ENCODE data around the gene PTPRG. TPM values are rescaled to one million over a fixed set of nuclear protein-coding genes. Genes with fewer than 3 reads are reported as not detected.

The PTPRG gene
- total RNA-seq, 2 donors from 2014 or later, result not detected

DNA sequence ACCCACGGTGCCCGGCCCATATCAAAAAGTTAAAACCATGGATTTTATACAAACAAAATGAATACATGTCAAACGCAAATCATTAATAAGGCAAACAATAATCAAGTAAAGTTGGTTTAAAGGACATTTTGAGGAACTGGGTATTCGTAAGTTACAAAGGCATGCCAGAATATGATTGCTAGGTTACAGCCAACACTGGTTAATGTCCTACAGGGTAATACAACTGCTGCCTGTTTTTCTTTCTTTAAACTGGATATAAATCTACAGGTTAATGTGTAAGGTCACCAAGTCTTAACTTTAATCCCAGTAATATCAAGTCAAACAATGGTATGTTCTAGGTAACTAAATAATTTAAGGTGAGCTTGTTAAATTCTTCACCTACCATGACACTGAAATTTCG lies 166.1 kb downstream of the PTPRG start:
- Mint-ChIP-seq H3K4me1 (no peaks in the 10 kb centered on the region), H3K9me3 (peaks cover 12% of the 10 kb centered on the region), H3K27ac (no peak overlapping the region), H3K27me3 (no peaks in the 10 kb centered on the region), H3K36me3 (ENCODE audit: low read depth) (no peaks in the 10 kb centered on the region), H3K4me3 (no peak overlapping the region)
- no peak for ATAC-seq (replicated peaks)

DNA sequence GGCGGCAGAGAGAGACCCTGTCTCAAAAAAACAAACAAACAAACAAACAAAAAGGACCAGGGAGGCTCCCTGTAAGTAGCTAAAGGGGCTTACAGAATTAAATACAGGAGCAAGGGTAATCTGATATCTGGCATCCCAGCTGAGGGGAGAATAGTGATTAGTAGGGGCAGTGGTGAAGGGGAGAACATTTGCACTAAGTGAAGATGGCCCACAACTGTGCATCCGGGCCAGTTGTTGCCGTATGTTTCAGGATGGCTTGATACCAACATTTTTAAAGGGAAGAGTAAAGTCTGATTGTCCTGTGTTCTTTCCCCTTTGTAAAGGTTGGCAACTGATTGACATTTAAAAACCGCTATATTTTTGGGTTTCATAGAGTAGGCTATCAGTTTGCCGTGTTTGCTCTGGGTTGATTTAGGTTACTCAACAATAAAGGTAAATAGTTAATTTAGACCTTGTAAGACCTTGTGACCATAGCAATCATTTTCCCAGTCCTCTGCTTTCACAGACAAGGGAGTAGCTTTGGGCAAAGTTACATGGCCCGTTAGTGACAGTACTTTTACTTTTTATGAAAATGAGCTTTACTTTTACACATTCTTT lies 167.8 kb downstream of the PTPRG start:
- no peaks in the 10 kb centered on the region for H3K4me1 Mint-ChIP-seq
- no peak overlapping the region for H3K4me3 Mint-ChIP-seq
- no peaks in the 10 kb centered on the region for H3K36me3 Mint-ChIP-seq (ENCODE audit: low read depth)
- no peak for ATAC-seq (replicated peaks)
- peaks cover 12% of the 10 kb centered on the region for H3K9me3 Mint-ChIP-seq
- no peaks in the 10 kb centered on the region for H3K27me3 Mint-ChIP-seq
- H3K27ac Mint-ChIP-seq, result no peak overlapping the region

GRCh38 chr3:61730056-61730455 lies 168.7 kb downstream of the PTPRG start:
- ATAC-seq (replicated peaks), result no peak
- Mint-ChIP-seq H3K36me3 (ENCODE audit: low read depth) (no peaks in the 10 kb centered on the region), H3K27me3 (no peaks in the 10 kb centered on the region), H3K4me3 (no peak overlapping the region), H3K4me1 (no peaks in the 10 kb centered on the region), H3K9me3 (peaks cover 7% of the 10 kb centered on the region), H3K27ac (no peak overlapping the region)

DNA sequence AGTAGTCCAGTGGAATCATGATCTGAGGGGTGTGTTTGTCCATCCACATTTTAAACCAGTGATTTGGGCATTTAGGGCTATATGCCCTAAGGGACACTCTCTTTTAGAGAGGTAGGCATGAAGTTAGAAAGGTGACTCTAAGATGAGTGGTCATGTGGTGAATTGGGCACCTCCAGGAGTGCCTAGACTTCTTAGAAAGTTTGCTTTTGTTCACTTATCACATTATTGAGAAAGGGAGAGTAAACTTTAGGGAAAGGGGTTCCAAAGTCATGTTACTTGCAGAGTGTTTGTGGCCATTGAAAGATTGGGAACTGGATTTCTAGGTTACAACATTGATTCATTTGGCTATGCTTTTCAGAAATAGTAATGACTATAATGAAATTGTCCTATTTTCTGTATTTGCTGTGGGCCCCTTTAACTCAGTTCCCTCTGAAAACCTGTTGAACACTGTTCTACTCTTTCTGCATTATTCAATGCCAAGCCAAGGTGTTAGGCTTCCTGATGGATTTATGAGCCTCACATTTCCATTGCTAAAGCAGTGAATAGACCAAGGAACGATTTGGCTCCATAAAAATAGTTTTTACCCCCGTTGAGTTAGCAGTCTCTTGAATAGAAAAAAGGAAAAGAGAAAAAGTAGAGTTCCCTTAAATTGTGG lies 169.3 kb downstream of the PTPRG start:
- Mint-ChIP-seq H3K27me3 (no peaks in the 10 kb centered on the region), H3K36me3 (ENCODE audit: low read depth) (no peaks in the 10 kb centered on the region), H3K27ac (no peak overlapping the region), H3K4me1 (no peaks in the 10 kb centered on the region), H3K4me3 (no peak overlapping the region), H3K9me3 (peaks cover 6% of the 10 kb centered on the region)
- ATAC-seq (replicated peaks), result no peak

DNA sequence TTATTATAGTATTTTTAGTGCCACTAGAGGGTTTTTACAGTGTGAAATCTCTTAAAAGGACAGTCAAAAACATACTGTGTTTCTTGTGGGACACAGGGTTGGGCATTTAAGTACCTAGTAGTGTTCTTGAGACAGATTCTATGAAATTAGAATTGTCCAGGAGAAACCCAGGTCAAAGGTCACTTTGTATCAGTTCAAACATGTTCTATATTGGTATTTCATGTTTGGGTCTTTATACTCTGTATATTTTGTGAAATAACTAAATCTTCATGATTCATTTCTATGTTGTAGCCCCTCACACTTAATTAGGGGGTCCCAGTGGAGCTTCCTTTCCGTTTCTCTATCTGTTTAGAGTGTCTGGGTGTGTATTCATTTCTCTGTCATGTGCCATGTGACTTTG lies 171.6 kb downstream of the PTPRG start:
- H3K9me3 Mint-ChIP-seq, result no peaks in the 10 kb centered on the region
- H3K4me3 Mint-ChIP-seq, result no peak overlapping the region
- H3K27me3 Mint-ChIP-seq, result no peaks in the 10 kb centered on the region
- no peak for ATAC-seq (replicated peaks)
- H3K4me1 Mint-ChIP-seq, result no peaks in the 10 kb centered on the region
- H3K27ac Mint-ChIP-seq, result no peak overlapping the region
- no peaks in the 10 kb centered on the region for H3K36me3 Mint-ChIP-seq (ENCODE audit: low read depth)

GRCh38 chr3:61733876-61734275 lies 172.5 kb downstream of the PTPRG start:
- no peak for ATAC-seq (replicated peaks)
- Mint-ChIP-seq H3K4me1 (no peaks in the 10 kb centered on the region), H3K36me3 (ENCODE audit: low read depth) (no peaks in the 10 kb centered on the region), H3K27me3 (no peaks in the 10 kb centered on the region), H3K4me3 (no peak overlapping the region), H3K9me3 (no peaks in the 10 kb centered on the region), H3K27ac (no peak overlapping the region)

GRCh38 chr3:61734749-61735686 lies 173.6 kb downstream of the PTPRG start:
- Mint-ChIP-seq H3K4me1 (no peaks in the 10 kb centered on the region), H3K36me3 (ENCODE audit: low read depth) (no peaks in the 10 kb centered on the region), H3K4me3 (no peak overlapping the region), H3K9me3 (no peaks in the 10 kb centered on the region), H3K27me3 (no peaks in the 10 kb centered on the region), H3K27ac (no peak overlapping the region)
- no peak for ATAC-seq (replicated peaks)

- no peak overlapping the region for H3K4me3 Mint-ChIP-seq
- H3K4me1 Mint-ChIP-seq, result no peaks in the 10 kb centered on the region
- no peaks in the 10 kb centered on the region for H3K9me3 Mint-ChIP-seq
- no peaks in the 10 kb centered on the region for H3K27me3 Mint-ChIP-seq
- H3K36me3 Mint-ChIP-seq (ENCODE audit: low read depth), result no peaks in the 10 kb centered on the region
- no peak overlapping the region for H3K27ac Mint-ChIP-seq
- no peak for ATAC-seq (replicated peaks)
Observed at GRCh38 chr3:61736506-61736905, 175.1 kb downstream of the PTPRG start.

DNA sequence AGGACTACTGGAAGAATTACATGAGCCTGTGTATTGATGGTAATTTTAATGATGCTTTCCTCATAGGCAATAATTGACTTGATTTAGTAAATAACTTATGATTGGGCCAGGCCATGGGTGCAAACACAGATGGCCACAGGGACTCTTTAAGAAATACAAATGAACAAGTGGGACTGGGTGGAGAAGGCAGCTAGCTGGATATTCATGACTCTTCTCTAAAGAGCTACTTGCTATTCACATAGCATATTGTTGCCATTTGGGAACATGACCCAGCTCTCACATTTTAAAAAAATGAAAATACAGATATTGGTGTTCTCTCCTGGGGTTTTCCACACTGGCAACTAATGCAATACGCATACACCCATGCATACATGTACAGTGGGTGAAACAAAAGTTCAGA lies 178.3 kb downstream of the PTPRG start:
- Mint-ChIP-seq H3K27ac (no peak overlapping the region), H3K4me1 (no peaks in the 10 kb centered on the region), H3K27me3 (no peaks in the 10 kb centered on the region), H3K4me3 (no peak overlapping the region), H3K9me3 (peaks cover 3% of the 10 kb centered on the region), H3K36me3 (ENCODE audit: low read depth) (no peaks in the 10 kb centered on the region)
- ATAC-seq (replicated peaks), result no peak

GRCh38 chr3:61740494-61740893 lies 179.1 kb downstream of the PTPRG start:
- Mint-ChIP-seq H3K9me3 (peaks cover 3% of the 10 kb centered on the region), H3K4me1 (no peaks in the 10 kb centered on the region), H3K4me3 (no peak overlapping the region), H3K27me3 (no peaks in the 10 kb centered on the region), H3K36me3 (ENCODE audit: low read depth) (no peaks in the 10 kb centered on the region), H3K27ac (no peak overlapping the region)
- ATAC-seq (replicated peaks), result no peak

GRCh38 chr3:61741551-61741950 lies 180.2 kb downstream of the PTPRG start:
- Mint-ChIP-seq H3K9me3 (peaks cover 3% of the 10 kb centered on the region), H3K36me3 (ENCODE audit: low read depth) (no peaks in the 10 kb centered on the region), H3K27ac (no peak overlapping the region), H3K4me3 (no peak overlapping the region), H3K4me1 (no peaks in the 10 kb centered on the region), H3K27me3 (no peaks in the 10 kb centered on the region)
- no peak for ATAC-seq (replicated peaks)

GRCh38 chr3:61742006-61742405 lies 180.6 kb downstream of the PTPRG start:
- no peaks in the 10 kb centered on the region for H3K4me1 Mint-ChIP-seq
- peaks cover 3% of the 10 kb centered on the region for H3K9me3 Mint-ChIP-seq
- ATAC-seq (replicated peaks), result no peak
- no peak overlapping the region for H3K4me3 Mint-ChIP-seq
- no peak overlapping the region for H3K27ac Mint-ChIP-seq
- no peaks in the 10 kb centered on the region for H3K36me3 Mint-ChIP-seq (ENCODE audit: low read depth)
- H3K27me3 Mint-ChIP-seq, result no peaks in the 10 kb centered on the region

DNA sequence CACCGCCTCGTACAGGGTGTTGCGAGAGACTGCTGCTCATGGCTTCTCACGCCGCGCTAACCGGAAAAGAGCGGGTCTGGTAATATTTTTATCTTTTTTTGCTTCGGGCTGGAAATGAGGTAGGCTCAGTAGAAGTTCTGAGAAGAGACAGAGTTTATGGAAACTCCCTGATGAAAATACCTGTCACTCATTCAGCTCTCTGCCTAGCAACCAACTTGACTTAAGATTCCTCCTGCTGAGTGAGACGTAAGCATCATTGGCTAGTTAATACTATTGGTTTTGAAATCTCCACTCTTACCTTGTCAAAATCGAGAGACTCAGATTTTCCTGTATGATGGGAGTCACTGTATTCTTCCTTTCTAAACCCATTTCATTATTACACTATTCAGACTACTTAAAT lies 181.7 kb downstream of the PTPRG start:
- Mint-ChIP-seq H3K4me3 (no peak overlapping the region), H3K9me3 (peaks cover 3% of the 10 kb centered on the region), H3K4me1 (no peaks in the 10 kb centered on the region), H3K36me3 (ENCODE audit: low read depth) (no peaks in the 10 kb centered on the region), H3K27ac (no peak overlapping the region), H3K27me3 (no peaks in the 10 kb centered on the region)
- ATAC-seq (replicated peaks), result no peak

- H3K9me3 Mint-ChIP-seq, result peaks cover 3% of the 10 kb centered on the region
- H3K36me3 Mint-ChIP-seq (ENCODE audit: low read depth), result no peaks in the 10 kb centered on the region
- ATAC-seq (replicated peaks), result no peak
- H3K4me3 Mint-ChIP-seq, result no peak overlapping the region
- no peaks in the 10 kb centered on the region for H3K4me1 Mint-ChIP-seq
- H3K27me3 Mint-ChIP-seq, result no peaks in the 10 kb centered on the region
- no peak overlapping the region for H3K27ac Mint-ChIP-seq
Observed at GRCh38 chr3:61743686-61744242, 182.4 kb downstream of the PTPRG start.

- Mint-ChIP-seq H3K9me3 (peaks cover 3% of the 10 kb centered on the region), H3K27me3 (no peaks in the 10 kb centered on the region), H3K27ac (no peak overlapping the region), H3K36me3 (ENCODE audit: low read depth) (no peaks in the 10 kb centered on the region), H3K4me3 (no peak overlapping the region), H3K4me1 (no peaks in the 10 kb centered on the region)
- no peak for ATAC-seq (replicated peaks)
Observed at GRCh38 chr3:61748288-61748687, 186.9 kb downstream of the PTPRG start.
